HL-60/S4 treated with retinoic acid at 250 ng/mL for 4 days and 3 days (cell line): Measurements from ENCODE around the gene ARRB1.

Source experiments
- in situ Hi-C: fragments of 300-500 bp; cut with MboI; formaldehyde crosslinking; loops from 2 replicates; pipeline ENCODE4 v1.7.0; 2022; ENCODE audit warnings: low sequenced_read_pairs

ARRB1 gene

GRCh38 chr11:75240311-75241035 lies 111.0 kb downstream of the ARRB1 start, which contains the start of gene TPBGL:
TSS of gene TPBGL (plus strand) at chr11:75240774. CDS start at chr11:75241050, 276 bp downstream.
- in situ Hi-C loops, result loop anchor here (10.0 kb wide), 1 partner anchor 316 kb away; no protein-coding TSS in a partner anchor

GRCh38 chr11:75239531-75240290 lies 111.8 kb downstream of the ARRB1 start:
- in situ Hi-C loops, result loop anchor here (10.0 kb wide), 1 partner anchor 315 kb away; no protein-coding TSS in a partner anchor

- in situ Hi-C loops, result no loop called here
Measured at GRCh38 chr11:75238595-75239440, 112.6 kb downstream of the ARRB1 start.

- in situ Hi-C loops, result no loop called here
Measured at GRCh38 chr11:75237050-75237449, 114.4 kb downstream of the ARRB1 start.

GRCh38 chr11:75236062-75236461 lies 115.4 kb downstream of the ARRB1 start:
- in situ Hi-C loops, result no loop called here

- in situ Hi-C loops, result no loop called here
Measured at GRCh38 chr11:75233754-75234172, 117.7 kb downstream of the ARRB1 start.

GRCh38 chr11:75230621-75231020 lies 120.8 kb downstream of the ARRB1 start:
- in situ Hi-C loops, result no loop called here

GRCh38 chr11:75229466-75229865 lies 122.0 kb downstream of the ARRB1 start:
- in situ Hi-C loops, result no loop called here

- in situ Hi-C loops, result no loop called here
Measured at GRCh38 chr11:75225794-75226193, 125.7 kb downstream of the ARRB1 start.

- in situ Hi-C loops, result no loop called here
Measured at GRCh38 chr11:75223954-75224643, 127.4 kb downstream of the ARRB1 start.

- in situ Hi-C loops, result no loop called here
Measured at GRCh38 chr11:75219869-75220268, 131.6 kb downstream of the ARRB1 start.

GRCh38 chr11:75214843-75215242 lies 136.6 kb downstream of the ARRB1 start:
- in situ Hi-C loops, result no loop called here

GRCh38 chr11:75214411-75214821 lies 137.0 kb downstream of the ARRB1 start:
- in situ Hi-C loops, result no loop called here
